ENCODE data around the gene ZNF668.
"Not testable (repeated sequence)": the region's sequence is repeated elsewhere in the genome, so short reads cannot be mapped to it uniquely, and the experiment has no call there.

The ZNF668 gene

GRCh38 chr16:31050280-31051030, 23.6 kb downstream of the ZNF668 start:
- no peak for DNase-seq

- no peak for DNase-seq
Observed at GRCh38 chr16:31043898-31044481, 30.1 kb downstream of the ZNF668 start.

- DNase-seq, result no peak
Observed at GRCh38 chr16:31043352-31043751, 30.7 kb downstream of the ZNF668 start.

GRCh38 chr16:31042866-31043265, 31.2 kb downstream of the ZNF668 start:
- DNase-seq, result no peak

- no peak for DNase-seq
Observed at GRCh38 chr16:31038993-31039392, 35.0 kb downstream of the ZNF668 start.

GRCh38 chr16:31036691-31037090, 37.3 kb downstream of the ZNF668 start:
- peak; percentile 37 to 58 for DNase-seq

GRCh38 chr16:31033709-31034492, 40.1 kb downstream of the ZNF668 start:
- peak; percentile 81 to 89 for DNase-seq

GRCh38 chr16:31032736-31033708, 41.0 kb downstream of the ZNF668 start, which contains the start of gene STX4:
Gene STX4 (plus strand): TSS chr16:31033558. CDS start chr16:31033806, 248 bp downstream.
- DNase-seq, result peak; percentile 99 to 100

- DNase-seq, result peak in 1 of 2 donors; percentile 45
Observed at GRCh38 chr16:31031276-31031675, 42.8 kb downstream of the ZNF668 start.

GRCh38 chr16:31029272-31029671, 44.8 kb downstream of the ZNF668 start:
- DNase-seq, result no peak

- DNase-seq, result peak; percentile 84 to 92
Observed at GRCh38 chr16:31025339-31025738, 48.7 kb downstream of the ZNF668 start.

GRCh38 chr16:31023627-31024226, 50.3 kb downstream of the ZNF668 start:
- no peak for DNase-seq

GRCh38 chr16:31023252-31023602, 50.8 kb downstream of the ZNF668 start:
- no peak for DNase-seq

- peak; percentile 48 to 59 for DNase-seq
Observed at GRCh38 chr16:31022544-31023251, 51.3 kb downstream of the ZNF668 start.

- peak; percentile 44 to 51 for DNase-seq
Observed at GRCh38 chr16:31020536-31020935, 53.5 kb downstream of the ZNF668 start.

GRCh38 chr16:31017756-31018155, 56.3 kb downstream of the ZNF668 start:
- not testable (repeated sequence) for DNase-seq

GRCh38 chr16:31016018-31016417, 58.0 kb downstream of the ZNF668 start:
- DNase-seq, result no peak

GRCh38 chr16:31013292-31013691, 60.7 kb downstream of the ZNF668 start:
- not testable (repeated sequence) for DNase-seq

GRCh38 chr16:31011815-31012214, 62.2 kb downstream of the ZNF668 start:
- not testable (repeated sequence) for DNase-seq

Measured in inflammatory macrophage treated with lipopolysaccharide for 1 hour (primary cell).